Muscle of arm (tissue), 12 donors: ENCODE results near the gene XRCC6. TPM values are rescaled to one million over a fixed set of nuclear protein-coding genes. Genes with fewer than 3 reads are reported as not detected.
"Not testable (repeated sequence)": the region's sequence is repeated elsewhere in the genome, so short reads cannot be mapped to it uniquely, and the experiment has no call there.

Experiments used
- DNase-seq: peaks from one replicate; pipeline ENCODE4 v3.0.0-alpha.2; 2013
- polyA plus RNA-seq, 12 donors: library from polyadenylated mRNA; unstranded; fragments of 120-200 nt; gene quantifications; one replicate each; pipeline ENCODE4 v1.2.1, GENCODE V29; 2013; ENCODE audit not compliant: insufficient read length in 12 of 12

Gene XRCC6
- polyA plus RNA-seq, 12 donors = 205 to 311 (median 221) TPM; not detected in 1

DNA sequence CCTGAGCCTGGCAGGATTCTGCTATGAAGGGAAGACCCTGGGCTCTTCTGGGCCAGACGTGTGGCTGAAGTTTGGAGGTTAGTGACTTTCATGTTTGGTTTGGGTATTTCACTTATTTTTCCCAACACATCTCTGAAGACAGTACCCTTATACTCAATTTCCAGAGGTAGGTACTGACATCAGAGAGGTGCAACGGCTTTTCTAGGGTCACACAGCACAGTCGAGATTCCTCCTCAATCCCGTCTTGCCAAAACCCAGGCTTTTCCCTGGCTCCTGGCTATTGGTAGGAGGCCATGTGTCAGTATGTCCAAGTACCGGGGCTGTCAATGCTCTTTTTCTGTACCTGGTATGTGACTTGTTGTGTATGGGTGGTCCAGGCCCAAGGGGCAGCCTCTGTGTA, 25.4 kb upstream of the XRCC6 start:
- DNase-seq = no peak

DNA sequence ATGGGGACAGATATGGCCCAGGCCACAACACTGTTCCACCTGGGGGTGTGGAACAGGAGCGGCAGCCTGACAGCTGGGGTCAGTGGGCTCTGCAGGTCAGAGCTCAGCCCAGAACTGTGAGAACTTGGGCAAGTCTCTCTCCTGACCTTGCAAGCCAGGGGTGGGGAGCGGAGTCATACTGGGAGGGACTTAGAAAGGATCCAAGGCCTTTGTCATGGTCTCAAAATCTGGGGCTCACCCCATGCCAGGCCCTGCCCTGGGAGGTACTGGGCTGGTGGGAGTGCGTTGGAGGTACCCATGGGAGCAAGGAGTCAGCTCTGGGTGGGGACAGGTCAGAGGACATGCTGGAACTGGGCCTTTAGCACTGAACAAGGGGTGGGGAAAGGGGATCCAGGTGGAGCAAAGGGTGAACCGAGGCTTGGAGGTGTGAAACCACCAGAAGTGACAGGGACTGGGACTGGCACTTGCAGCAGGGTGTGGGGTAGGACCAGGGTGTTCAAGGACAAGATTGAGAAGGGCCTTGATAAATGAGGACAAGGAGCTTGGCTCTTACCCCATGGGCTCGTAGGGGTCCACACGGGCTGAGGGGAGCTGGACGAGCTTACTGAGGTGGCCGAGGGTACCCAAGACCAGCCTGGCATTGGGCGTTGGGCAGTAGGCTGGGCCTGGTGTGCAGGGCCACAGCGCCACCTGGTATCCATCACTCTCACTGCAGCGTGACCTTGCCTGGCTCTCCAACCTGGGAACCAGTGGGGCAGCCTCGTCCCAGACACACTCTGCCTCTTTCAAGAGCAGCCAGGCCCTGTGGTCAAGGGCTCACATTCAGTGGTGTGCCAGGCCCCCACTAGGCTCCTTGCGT, 24.1 kb upstream of the XRCC6 start:
- no peak for DNase-seq

DNA sequence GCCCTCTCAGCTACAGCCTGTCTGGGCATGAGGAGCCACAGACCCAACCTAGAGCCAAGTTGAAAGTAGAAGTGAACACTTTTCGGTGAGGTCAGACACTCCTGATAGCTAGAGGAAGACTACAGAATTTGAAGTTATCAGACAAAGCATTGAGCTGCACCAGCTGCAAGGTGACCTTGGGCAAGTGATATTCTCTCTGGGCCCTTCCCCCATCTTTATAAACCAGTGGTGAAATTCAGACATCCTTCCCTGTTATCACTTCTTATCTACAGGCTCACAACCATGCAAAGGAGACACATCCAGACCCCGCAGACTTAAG, 23.5 kb upstream of the XRCC6 start:
- no peak for DNase-seq

DNA sequence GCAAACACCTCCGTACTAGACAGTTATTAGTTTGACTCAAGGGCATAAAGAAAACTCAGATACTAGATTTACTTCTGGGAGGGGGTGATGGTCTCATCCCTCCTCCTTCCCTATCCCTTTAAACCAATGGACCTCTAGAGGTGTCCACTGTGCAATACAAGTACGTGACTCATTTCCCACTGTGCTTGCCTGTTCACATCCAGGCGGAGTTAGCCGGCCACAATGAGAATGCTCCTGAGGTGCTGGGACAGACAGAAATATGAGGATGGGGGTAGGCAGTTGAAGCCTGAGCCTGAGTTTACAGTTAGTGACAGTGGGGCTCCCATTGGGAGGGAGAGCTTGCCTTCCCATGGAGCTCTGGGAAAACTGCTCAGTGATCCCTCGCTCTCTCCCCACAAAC, 23.0 kb upstream of the XRCC6 start:
- no peak for DNase-seq

DNA sequence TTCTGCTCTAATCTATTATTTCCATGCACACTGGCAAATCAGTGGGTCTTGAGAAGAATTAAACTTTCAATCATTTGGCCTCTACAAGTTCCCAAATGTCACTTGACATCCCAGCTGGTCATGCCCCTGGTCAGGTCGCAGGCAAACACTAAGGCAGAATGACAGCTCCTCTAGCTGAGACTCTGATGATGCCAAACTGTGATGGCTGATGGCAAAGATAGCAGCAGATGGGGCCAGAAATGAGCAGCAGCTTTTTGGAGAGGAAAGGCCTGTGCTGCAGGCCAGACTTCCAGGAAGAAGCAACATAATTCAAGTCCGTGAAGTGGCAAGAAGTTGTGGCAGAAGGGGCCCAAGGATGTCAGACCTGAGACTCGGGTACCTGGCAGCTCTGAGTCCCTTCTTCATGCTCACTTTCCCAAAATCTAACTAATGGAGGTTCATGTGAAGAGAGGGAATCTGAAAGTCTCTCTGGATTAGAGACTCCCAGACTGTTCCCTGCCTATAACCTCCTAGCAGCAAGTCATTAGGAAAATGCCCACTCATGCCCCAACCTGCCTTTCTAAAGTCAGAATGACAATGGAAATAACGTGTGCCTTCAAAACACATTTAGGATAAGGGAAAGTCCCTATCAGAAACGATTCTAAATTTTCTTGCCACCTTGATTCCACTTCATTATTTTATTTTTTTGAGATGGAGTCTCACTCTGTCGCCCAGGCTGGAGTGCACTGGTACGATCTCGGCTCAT, 22.0 kb upstream of the XRCC6 start:
- DNase-seq = no peak

DNA sequence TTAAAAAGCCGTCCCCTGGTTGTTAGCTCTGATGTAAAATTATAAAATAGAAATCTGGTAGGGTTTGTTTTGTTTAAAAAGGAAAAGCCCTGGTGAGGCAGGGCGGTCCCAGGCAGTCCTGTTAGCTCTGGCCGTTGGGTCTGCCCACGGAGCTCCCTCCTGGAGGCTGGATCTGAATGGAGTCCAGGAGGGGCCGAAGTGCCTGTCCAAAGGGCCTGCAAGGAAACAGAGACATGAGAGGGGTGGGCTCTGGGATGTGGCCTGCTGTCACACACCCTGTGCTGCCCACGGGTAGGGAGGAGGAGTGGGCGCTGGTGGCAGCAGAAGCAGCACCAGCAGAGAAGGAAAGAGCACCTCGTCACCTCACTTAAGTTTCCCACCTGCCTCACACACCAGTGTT, 20.1 kb upstream of the XRCC6 start:
- no peak for DNase-seq

DNA sequence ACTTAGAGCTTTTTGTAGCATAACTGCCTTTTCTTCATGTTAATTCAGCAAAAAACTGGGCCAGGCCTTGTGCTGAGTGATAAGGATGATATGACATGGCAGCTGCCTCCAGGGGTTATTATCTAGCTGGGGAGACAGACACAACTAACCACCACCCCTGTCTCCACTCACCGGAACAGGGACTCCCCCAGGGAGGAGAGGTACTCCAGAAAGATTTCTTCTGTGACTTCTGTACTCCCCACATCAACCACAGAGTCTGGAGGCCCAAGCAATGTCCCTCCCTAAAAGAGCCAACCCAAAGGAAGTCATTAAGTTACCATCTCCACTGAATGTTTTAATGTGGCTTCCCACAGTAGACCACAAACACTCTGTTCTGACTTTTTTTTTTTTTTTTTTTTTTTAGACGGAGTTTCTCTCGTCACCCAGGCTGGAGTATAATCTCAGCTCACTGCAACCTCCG, 17.2 kb upstream of the XRCC6 start:
- no peak for DNase-seq

DNA sequence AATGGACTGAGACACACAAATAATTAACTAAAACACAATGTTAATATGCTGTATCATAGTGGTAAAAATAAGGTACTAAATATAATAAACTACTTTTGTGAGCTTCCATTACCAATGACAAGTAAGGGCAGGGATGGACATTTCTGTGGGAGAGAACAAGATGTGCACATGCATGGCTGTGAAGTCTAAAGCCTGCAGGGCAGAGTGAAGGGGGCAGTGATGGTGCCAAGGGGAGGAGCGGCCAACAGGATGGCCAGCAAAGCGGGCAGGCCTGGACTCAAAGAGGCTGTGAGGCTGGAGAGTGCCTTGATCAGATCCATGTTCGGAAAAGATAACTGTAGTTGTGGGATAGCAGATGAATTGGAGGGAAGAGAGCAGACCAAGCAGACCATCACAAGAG, 12.7 kb upstream of the XRCC6 start:
- DNase-seq = no peak

DNA sequence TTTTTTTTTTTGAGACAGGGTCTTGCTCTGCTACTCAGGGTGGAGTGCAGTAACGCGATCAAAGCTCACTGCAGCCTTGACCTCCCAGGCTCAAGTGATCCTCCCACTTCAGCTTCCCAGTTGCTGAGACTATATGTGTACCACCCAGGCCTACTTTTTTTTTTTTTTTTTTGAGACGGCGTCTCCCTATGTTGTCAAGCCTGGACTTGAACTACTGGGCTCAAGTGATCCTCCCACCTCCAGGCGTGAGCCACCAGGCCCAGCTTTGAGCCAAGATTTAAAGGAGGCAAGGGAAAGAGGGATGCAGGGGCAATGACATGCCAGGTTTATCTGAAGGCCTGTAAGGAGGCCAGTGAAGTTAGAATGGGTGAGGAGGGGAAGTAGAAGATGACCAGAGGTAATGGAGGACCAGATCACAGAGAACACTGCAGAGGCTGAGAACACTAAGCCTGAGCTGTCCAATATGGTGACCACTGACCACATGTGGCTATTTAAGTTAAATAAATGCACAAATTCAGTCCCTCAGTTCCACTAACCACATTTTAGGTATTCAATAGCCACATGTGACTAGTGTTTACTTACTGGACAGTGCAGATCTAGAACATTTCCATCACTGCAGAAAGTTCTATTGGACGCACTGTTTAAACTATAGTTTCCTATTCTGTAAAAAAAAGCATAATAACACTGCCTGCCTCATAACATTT, 8.3 kb upstream of the XRCC6 start:
- no peak for DNase-seq

DNA sequence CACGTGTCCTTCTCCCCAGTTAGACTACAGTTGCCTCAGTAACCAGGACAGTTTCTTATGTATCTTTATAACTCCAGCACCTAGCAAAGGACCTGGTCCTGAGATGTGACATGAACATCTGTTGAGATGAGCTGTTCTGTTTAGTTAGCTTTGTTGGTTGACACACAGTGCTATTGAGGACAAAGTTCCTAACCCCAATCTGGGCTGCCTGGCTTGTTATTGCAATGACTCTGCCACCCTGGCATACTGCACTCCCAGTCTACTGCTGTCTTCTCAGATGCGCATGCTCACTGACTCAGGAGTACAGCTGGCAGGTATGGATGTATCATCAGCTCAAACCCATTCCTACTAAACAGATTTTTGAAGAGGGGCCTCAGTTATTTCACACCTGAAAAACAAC, 7.6 kb upstream of the XRCC6 start:
- DNase-seq = no peak

DNA sequence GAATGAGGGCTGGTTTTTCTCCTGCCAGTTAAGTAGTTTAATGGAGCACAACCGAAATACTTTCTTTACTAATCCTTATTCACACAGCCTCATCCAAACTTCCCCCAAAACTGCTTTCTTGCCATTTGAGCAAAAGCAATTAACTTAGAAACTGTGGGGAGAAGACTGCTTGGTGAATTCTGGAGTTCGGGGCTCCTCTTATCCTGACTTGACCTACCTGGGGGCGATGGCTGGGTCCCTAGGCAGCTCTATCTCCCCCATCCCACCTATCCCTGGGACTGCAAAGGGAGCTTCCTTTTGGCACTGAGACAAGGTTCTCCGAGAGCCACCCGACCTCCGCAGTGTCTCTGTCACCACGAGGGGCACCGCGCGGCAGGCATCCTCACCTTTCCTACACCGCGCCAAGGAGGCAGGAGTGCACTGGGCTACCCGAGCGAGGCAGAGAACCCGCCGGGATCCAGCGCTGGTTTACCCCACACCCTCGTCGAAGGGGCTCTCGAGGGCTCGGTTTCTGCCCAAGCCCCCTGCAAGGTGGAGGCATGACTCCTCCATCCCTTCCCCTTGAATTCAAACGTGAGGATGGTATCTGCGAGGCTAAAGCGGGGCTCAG, 1.0 kb upstream of the XRCC6 start:
- DNase-seq = peak; percentile 20

DNA sequence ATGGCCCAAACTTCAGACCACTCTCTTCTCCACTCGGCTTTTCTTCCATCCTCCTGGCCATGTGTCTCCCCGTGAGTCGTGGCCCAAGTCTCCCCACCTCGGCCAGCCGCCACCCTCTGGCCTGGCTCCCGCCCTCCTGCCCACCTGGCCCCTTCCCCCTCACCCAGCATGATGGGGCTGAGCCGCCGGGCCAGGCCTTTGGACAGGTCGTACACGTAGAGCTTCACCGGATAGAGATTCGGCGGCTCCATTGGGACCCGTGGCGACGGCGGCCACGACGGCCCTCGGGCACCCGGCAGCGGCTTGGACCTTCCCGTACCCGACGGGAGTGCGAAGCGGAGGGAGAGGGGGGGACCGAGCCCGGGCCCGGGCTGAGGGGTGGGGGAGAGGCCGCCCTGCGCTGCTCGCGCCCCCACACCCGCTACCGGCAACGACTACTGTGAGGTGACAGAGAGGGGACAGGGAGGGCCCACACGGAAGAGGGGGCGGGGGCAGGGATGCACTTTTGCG, 451 bp upstream of the XRCC6 start, which contains the start of gene DESI1:
DESI1 (minus strand) TSS at position 455 of the 510 bp plus-strand sequence; CDS start at position 251, 204 bp downstream.
- no peak for DNase-seq

DNA sequence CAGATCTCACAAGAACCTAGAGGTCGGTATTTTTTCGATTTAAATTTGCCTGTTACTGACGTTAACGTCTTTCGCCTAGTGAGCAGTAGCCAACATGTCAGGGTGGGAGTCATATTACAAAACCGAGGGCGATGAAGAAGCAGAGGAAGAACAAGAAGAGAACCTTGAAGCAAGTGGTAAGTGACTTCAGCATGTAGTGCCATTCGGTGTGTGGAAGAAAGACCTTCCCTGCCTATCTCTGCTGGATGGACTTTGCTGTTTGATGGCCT, 750 bp downstream of the XRCC6 start:
- DNase-seq = no peak

DNA sequence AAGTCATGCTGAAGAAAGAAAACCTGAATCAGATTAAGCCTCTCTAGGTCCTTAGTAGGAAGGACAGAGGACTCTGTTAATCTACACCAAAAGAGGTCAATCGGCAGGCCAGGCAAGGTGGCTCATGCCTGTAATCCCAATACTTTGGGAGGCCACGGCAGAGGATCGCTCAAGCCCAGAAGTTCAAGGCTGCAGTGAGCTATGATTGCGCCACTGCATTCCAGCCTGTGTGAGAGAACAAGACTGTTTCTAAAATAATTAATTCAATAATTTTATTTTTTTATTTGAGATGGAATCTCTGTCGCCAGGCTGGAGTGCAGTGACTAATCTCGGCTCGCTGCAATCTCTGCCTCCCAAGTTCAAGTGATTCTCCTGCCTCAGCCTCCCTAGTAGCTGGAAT, 4.5 kb downstream of the XRCC6 start:
- no peak for DNase-seq

DNA sequence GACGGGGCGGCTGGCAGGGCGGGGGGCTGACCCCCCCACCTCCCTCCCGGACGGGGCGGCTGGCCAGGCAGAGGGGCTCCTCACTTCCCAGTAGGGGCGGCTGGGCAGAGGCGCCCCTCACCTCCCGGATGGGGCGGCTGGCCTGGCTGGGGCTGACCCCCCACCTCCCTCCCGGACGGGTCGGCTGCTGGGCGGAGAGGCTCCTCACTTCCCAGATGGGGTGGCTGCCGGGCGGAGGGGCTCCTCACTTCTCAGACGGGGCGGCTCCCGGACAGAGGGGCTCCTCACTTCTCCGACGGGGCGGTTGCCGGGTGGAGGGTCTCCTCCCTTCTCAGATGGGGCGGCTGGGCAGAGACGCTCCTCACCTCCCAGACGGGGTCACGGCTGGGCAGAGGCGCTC, 10.0 kb downstream of the XRCC6 start:
- not testable (repeated sequence) for DNase-seq

DNA sequence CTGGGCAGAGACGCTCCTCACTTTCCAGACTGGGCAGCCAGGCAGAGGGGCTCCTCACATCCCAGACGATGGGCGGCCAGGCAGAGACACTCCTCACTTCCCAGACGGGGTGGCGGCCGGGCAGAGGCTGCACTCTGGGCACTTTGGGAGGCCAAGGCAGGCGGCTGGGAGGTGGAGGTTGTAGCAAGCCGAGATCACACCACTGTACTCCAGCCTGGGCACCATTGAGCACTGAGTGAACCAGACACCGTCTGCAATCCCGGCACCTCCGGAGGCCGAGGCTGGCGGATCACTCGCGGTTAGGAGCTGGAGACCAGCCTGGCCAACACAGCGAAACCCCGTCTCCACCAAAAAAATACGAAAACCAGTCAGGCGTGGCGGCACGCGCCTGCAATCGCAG, 10.5 kb downstream of the XRCC6 start:
- DNase-seq = not testable (repeated sequence)

DNA sequence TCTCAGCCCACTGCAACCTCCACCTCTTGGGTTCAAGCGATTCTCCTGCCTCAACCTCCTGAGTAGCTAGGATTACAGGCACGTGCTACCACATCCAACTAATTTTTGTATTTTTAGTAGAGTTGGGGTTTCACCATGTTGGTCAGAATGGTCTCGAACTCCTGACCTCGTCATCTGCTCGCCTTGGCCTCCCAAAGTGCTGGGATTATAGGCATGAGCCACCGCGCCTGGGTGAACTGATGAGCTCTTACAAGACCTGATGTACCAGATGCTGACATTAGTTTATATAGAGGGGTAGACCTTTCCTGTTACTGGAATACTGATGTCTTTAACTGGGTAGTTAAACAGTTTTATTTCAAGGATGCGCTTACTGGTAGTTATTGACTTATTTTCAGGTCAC, 13.5 kb downstream of the XRCC6 start:
- DNase-seq = not testable (repeated sequence)

DNA sequence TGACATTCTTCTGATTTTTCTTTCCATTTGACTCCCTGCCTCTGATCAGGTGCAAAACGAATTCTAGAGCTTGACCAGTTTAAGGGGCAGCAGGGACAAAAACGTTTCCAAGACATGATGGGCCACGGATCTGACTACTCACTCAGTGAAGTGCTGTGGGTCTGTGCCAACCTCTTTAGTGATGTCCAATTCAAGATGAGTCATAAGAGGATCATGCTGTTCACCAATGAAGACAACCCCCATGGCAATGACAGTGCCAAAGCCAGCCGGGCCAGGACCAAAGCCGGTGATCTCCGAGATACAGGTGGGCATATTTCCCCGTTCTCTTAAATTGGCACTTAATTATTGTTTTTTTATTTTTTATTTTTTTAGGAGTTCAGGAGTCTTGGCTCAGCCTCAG, 15.4 kb downstream of the XRCC6 start:
- no peak for DNase-seq

DNA sequence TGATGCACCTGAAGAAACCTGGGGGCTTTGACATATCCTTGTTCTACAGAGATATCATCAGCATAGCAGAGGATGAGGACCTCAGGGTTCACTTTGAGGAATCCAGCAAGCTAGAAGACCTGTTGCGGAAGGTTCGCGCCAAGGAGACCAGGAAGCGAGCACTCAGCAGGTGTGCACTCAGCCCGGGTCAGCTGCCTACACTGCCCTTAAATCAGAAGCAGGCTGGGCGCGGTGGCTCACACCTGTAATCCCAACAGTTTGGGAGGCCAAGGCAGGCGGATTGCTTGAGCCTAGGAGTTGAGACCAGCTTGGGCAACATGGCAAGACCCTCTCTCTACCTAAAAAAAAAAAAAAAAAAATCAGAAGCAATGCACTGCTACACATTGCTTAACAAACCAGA, 16.5 kb downstream of the XRCC6 start:
- DNase-seq = not testable (repeated sequence)

DNA sequence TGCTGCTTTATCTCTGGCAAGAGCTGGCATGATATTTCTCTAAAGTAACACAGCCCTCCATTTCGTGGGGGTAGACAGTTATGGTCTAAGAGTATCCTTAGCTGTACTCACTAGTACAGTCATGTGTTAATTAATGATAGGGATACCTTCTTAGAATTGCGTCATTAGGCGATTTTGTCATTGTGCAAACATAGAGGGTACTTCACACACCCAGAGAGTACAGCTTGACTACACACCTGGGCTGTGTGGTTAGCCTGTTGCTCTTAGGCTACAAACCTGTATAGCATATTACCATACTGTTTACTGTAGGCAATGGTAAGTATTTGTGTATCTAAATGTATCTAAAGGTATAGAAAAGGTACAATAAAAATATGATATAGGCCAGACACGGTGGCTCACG, 17.0 kb downstream of the XRCC6 start:
- DNase-seq = no peak

DNA sequence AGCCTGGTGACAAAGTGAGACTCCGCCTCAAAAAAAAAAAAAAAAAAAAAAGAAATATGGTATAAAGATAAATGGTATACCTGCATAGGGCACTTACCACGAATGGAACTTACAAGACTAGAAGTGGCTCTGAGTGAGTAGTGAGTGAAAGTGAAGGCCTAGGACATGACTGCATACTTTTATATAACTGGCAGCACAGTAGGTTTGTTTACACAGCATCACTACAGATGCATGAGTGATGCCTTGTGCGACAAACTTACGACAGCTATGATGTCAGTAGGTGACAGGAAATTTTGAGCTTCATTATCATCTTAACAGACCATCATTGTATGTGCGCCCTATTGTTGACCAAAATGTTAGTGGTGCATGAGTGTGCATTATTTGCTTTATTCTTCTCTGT, 17.7 kb downstream of the XRCC6 start:
- no peak for DNase-seq

DNA sequence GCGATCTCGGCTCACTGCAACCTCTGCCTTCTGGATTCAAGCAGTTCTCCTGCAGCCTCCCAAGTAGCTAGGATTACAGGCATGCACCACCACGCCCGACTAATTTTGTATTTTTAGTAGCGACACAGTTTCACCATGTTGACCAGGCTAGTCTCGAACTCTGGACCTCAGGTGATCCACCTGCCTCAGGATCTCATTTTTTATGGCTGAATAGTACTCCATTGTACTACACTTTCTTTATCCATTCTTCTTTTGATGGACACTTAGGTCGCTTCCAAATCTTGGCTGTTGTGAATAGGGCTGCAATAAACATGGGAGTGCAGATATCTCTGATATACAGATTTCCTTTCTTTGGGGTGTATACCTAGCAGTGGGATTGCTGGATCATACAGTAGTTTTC, 20.8 kb downstream of the XRCC6 start:
- DNase-seq = no peak
